Mesodermal cell (in vitro differentiated cells): ENCODE data around the gene CCL17.

Experiments used
- H3K27ac ChIP-seq: 2 replicates; pipeline ENCODE4 v1.7.0; 2013; ENCODE audit warnings: mild to moderate bottlenecking, low read depth, low read length, moderate library complexity; ENCODE audit not compliant: severe bottlenecking
- H3K36me3 ChIP-seq: 2 replicates; pipeline ENCODE4 v1.7.1; 2013; ENCODE audit warnings: mild to moderate bottlenecking, low read length, moderate library complexity; ENCODE audit not compliant: control insufficient read depth, insufficient read depth
- H3K4me1 ChIP-seq: one replicate; pipeline ENCODE4 v1.7.1; 2013; ENCODE audit warnings: mild to moderate bottlenecking, low read length; ENCODE audit not compliant: insufficient read depth, control insufficient read depth, poor library complexity, severe bottlenecking
- H3K4me3 ChIP-seq: 2 replicates; pipeline ENCODE4 v1.7.0; 2013; ENCODE audit warnings: low read length, control low read depth, mild to moderate bottlenecking; ENCODE audit not compliant: insufficient read depth, poor library complexity, severe bottlenecking; ENCODE audit errors: extremely low read depth
- H3K9me3 ChIP-seq: 2 replicates; pipeline ENCODE4 v1.7.1; 2013; ENCODE audit warnings: mild to moderate bottlenecking, low read length, moderate library complexity; ENCODE audit not compliant: control insufficient read depth
- whole genome bisulfite sequencing, 2 experiments: methylation state at CpG; one replicate each; pipeline ENCODE4 v1.1.5; 2013; ENCODE audit warnings: missing lambda C conversion rate in 2 of 2; ENCODE audit not compliant: insufficient coverage in 2 of 2; 5-methylcytosine and 5-hydroxymethylcytosine counted together

The CCL17 gene

DNA sequence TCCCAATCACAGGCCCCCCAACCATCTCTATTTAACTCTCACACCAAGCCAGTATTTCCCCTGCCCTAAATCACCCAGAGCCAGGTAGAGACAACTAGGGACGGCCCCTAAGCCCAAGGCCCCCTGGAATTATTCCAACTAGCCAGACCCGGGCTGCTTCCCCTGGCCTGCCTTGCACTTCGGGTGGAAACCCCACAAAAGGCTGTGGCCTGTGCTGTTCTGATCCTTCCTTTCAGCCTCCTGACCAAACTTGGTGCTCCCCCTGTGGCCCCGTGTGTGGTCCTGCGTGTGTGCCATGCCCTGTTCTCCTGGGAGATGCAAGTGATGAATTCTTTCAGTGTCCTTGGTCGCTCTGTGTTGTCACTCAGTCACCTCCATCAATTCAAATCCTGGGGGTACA is 14.9 kb downstream of the CCL17 start:
- H3K27ac ChIP-seq: no peak overlapping the region
- H3K4me1 ChIP-seq: peaks cover 22% of the 10 kb centered on the region
- no peak overlapping the region for H3K4me3 ChIP-seq
- H3K36me3 ChIP-seq: no peaks in the 10 kb centered on the region
- no peaks in the 10 kb centered on the region for H3K9me3 ChIP-seq
- 92 to 95% methylated on average over 3 of the region's 6 CpGs for WGBS, 2 experiments

DNA sequence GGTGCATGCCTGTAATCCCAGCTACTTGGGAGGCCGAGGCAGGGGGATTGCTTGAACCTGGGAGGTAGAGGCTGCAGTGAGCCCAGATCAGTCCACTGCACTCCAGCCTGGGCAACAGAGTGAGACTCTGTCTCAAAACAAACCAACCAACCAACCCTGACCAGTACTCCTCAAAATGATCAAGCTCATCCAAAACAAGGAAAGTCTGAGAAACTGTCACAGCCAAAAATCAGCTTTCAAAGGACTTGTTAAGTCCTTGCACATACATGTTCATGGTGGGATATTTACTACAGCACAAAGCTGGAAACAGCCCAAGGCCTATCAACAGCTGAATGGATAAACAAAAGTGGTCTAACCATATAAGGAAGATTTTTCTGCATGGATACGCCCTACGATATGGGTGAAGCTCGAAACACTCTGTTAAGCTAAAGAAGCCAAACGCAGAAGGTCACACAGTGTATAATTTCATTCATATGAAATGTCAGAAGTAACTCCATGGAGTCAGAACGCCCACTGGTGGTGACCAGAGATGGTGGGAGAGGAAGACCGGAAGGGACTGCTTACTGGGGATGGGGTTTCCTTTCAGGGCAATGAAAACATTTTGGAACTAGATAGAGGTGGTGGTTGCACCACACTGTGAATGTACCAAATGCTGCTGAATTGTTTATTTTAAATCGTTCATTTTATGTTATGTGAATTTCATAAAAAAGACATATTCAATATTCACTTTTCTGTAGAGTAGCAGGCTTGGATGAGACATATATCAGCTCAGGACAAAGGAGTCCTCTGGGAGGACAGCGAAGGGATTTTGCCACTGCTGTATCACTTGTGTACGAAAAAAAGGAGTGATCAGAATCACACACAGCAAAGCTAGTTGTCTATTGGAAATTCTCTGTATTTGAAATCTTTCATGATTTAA is 17.7 kb downstream of the CCL17 start:
- peaks cover 7% of the 10 kb centered on the region for H3K36me3 ChIP-seq
- H3K9me3 ChIP-seq: no peaks in the 10 kb centered on the region
- no peak overlapping the region for H3K27ac ChIP-seq
- peaks cover 11% of the 10 kb centered on the region for H3K4me1 ChIP-seq
- H3K4me3 ChIP-seq: no peak overlapping the region
- WGBS, 2 experiments: 64 to 74% methylated on average over 7 to 9 of the region's 10 CpGs

DNA sequence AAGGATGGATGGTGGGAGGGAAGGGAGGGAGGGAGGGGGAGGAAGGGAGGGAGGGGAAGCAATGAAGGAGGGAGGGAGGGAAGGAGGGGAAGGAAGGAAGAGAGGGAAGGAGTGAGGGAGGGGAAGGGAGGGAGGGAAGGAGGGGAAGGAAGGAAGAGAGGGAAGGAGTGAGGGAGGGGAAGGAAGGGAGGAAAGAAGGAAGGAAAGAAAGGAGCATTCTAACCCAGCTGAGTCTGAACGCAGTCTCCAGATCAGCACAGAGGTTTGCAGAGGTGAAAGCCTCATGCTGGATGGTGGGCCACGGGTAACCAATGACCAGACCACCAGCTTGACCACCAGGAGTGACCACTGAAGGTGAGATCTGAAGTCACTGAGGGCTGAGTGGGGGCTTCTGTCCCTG is 18.6 kb downstream of the CCL17 start:
- WGBS, 2 experiments: 87 to 100% methylated on average over 2 of the region's 2 CpGs

DNA sequence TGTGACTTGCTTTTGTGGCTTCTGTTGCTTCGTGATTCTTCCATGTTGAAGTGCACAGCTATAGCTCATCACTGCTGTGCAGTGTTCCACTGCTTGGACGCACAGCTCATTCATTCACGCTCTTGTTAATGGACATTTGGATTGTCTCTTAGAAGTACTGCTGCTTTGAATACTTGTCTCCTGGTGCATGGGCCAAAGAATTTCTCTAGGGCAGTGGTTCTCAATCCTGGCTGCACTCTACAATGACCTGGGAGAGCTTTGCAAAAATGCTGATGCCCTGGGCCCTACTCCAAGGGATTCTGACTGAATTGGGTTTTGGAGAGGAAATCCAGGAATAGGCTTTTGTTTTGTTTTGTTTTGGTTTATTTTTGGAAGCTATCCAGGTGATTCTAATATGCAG is 20.0 kb downstream of the CCL17 start:
- Histone ChIP-seq H3K27ac (no peak overlapping the region), H3K36me3 (peaks cover 14% of the 10 kb centered on the region), H3K9me3 (no peaks in the 10 kb centered on the region), H3K4me3 (no peak overlapping the region), H3K4me1 (no peaks in the 10 kb centered on the region)
- 92 to 100% methylated on average over 2 to 3 of the region's 3 CpGs for WGBS, 2 experiments

More for the DNA sequence above, 18.6 kb downstream of the CCL17 start:
- H3K4me3 ChIP-seq: no peak overlapping the region
- H3K36me3 ChIP-seq: peaks cover 7% of the 10 kb centered on the region
- H3K4me1 ChIP-seq: peaks cover 8% of the 10 kb centered on the region
- H3K27ac ChIP-seq: no peak overlapping the region
- no peaks in the 10 kb centered on the region for H3K9me3 ChIP-seq

DNA sequence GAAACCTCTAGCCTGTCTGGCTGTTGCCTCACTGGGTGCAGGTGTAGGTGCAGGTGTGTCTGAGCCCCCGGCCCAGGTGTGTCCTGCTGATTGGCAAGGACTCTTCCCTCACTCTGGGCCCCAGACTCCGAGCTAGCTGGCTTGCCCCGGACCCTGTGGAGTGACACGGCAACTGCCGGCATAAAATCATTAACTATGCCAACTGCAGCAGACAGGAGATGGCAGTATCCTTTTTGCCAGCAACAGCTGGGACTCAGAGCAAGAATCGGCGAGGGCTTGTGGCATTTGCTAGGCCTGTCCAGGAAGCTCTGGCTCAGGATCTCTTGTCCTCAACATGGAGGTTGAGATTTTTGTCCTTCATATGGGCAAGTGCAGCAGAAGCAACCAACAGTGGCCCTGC is 21.8 kb downstream of the CCL17 start:
- Histone ChIP-seq H3K36me3 (peaks cover 31% of the 10 kb centered on the region), H3K4me1 (no peaks in the 10 kb centered on the region), H3K27ac (no peak overlapping the region), H3K4me3 (no peak overlapping the region), H3K9me3 (no peaks in the 10 kb centered on the region)
- WGBS, 2 experiments: 90 to 99% methylated on average over 7 of the region's 7 CpGs

DNA sequence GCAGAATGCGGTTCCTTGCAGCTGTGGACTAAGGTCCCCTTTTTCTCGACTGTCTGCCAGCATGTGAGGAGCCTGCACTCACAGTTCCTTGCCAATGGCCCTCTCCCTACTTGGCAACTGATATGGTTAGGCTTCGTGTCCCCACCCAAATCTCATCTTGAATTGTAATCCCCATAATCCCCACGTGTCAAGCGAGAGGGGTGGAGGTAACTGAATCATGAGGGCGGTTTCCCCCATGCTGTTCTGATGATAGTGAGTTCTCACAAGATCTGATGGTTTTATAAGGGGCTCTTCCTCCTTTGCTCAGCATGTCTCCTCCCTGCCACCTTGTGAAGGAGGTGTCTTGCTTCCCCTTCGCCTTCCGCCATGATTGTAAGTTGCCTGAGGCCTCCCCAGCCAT is 22.7 kb downstream of the CCL17 start:
- 98 to 100% methylated on average over 3 of the region's 8 CpGs for WGBS, 2 experiments
- peaks cover 41% of the 10 kb centered on the region for H3K36me3 ChIP-seq
- no peak overlapping the region for H3K27ac ChIP-seq
- H3K9me3 ChIP-seq: no peaks in the 10 kb centered on the region
- no peak overlapping the region for H3K4me3 ChIP-seq
- H3K4me1 ChIP-seq: no peaks in the 10 kb centered on the region

DNA sequence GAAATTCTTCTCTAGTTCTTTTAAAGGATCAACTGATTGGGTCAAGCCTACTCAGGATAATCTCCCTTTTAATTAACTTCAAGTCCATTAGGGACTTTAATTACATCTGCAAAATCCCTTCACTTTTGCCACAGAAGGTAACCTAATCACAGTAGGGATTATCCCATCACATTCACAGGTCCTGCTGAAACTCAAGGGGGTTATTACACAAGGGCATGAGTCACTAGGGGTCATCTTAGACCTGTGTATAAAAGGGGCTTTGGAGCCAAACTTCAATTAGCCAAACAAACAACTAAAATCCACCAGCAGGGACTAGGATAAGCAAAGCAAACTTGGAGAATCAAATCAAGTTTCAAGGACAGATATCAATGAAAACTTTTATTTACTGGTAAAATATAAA is 23.3 kb downstream of the CCL17 start:
- no peaks in the 10 kb centered on the region for H3K4me1 ChIP-seq
- no peak overlapping the region for H3K27ac ChIP-seq
- H3K4me3 ChIP-seq: no peak overlapping the region
- H3K36me3 ChIP-seq: peaks cover 46% of the 10 kb centered on the region
- H3K9me3 ChIP-seq: no peaks in the 10 kb centered on the region

DNA sequence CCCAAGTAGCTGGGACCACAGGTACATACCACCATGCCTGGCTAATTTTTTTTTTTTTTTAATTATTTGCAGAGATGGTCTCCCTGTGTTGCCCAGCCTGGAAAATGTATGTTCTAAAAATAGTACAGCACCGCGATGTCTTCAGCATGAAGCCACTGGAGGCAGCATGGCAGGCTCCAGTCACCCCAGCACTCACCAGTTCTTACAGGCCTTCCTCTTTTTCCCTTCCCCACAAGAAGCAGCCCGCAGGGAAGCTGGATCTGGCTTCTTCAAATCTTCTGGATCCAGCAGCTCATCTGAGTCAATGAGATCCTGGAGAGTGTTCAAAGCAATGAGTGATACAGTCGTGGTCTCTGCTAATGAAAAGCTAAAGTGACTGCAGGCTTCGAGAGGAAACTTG is 26.4 kb downstream of the CCL17 start:
- H3K4me3 ChIP-seq: no peak overlapping the region
- 89 to 96% methylated on average over 2 to 3 of the region's 5 CpGs for WGBS, 2 experiments
- H3K4me1 ChIP-seq: no peaks in the 10 kb centered on the region
- no peaks in the 10 kb centered on the region for H3K9me3 ChIP-seq
- H3K27ac ChIP-seq: no peak overlapping the region
- H3K36me3 ChIP-seq: peaks cover 77% of the 10 kb centered on the region

DNA sequence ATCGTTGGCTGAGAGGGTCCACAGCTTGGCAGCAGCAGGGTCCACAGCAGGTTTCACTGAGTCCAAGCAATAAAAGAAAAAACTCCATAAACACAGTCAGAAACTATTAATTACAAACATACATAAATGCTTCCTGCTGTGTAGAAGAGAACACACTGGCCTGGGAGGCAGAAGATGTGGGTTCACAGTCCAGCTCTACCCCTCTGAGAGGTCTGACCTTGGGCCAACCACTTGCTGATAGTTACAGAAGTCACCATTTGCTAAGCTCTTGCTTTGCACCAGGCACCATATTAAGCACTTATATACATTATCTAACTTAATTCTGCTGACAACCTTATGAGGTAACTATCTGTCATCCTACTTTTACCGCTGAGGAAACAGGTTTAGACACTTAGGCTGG is 27.9 kb downstream of the CCL17 start:
- 86 to 100% methylated on average over 1 of the region's 2 CpGs for WGBS, 2 experiments
- no peaks in the 10 kb centered on the region for H3K4me1 ChIP-seq
- no peak overlapping the region for H3K4me3 ChIP-seq
- H3K36me3 ChIP-seq: peaks cover 86% of the 10 kb centered on the region
- H3K9me3 ChIP-seq: no peaks in the 10 kb centered on the region
- no peak overlapping the region for H3K27ac ChIP-seq

DNA sequence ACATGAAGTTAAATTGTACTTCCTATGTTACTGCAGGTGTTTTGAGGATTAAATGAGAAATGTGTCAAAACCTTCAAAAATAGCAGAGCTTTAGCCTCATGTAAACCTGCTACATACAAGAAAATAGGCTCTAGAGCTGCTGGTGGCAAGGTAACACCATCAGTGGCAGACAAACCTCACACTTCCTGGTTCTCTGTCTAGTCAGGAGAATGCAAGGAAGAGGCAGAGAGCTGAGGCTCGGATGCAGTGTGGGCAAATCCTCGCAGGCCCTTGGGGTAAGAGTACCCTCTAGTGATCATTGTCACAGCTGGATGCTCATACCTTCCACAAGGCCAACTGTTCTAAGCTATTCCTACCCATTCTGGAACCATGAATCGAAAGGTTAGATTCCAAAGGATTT is 28.4 kb downstream of the CCL17 start:
- Histone ChIP-seq H3K4me1 (no peaks in the 10 kb centered on the region), H3K4me3 (no peak overlapping the region), H3K27ac (no peak overlapping the region), H3K9me3 (no peaks in the 10 kb centered on the region), H3K36me3 (peaks cover 90% of the 10 kb centered on the region)
- 92 to 100% methylated on average over 2 of the region's 3 CpGs for WGBS, 2 experiments

DNA sequence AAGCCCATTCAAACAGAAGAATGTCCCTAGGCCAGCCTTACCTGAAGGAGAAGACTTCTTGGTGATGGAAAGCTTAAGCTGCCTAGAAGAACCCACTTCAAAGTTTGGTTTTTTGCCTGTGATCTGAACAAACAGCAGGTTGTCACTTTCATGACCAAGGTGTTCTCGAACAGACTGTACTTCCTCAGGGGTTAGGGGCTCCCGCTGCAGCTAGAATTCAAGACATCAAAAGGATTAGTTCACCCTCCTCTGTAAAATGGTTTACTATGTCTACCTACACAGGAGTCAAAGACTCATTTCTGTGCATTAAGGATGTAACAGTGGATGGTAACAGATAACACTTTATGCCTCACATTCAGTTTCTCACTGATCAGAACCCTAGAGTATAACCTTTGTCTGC is 29.4 kb downstream of the CCL17 start:
- Histone ChIP-seq H3K27ac (no peak overlapping the region), H3K4me1 (no peaks in the 10 kb centered on the region), H3K36me3 (peaks cover 96% of the 10 kb centered on the region), H3K4me3 (no peak overlapping the region), H3K9me3 (no peaks in the 10 kb centered on the region)
- WGBS, 2 experiments: 100% methylated on average over 1 of the region's 2 CpGs; no CpG with 5 or more reads in 1 of the 2 experiments
